Measurements from ENCODE around the gene FAM200B.
A peak's percentile ranks its signal among the peaks of the same experiment; 100 is the strongest.
"Not testable (repeated sequence)": the region's sequence is repeated elsewhere in the genome, so short reads cannot be mapped to it uniquely, and the experiment has no call there.

The FAM200B gene

GRCh38 chr4:15696866-15697265 lies 15.2 kb downstream of the FAM200B start:
- DNase-seq: no peak

- peak; percentile 89 to 93 (median 92) for DNase-seq
These were observed 21.3 kb downstream of the FAM200B start, which contains the start of gene BST1 for GRCh38 chr4:15702941-15703403. TSS of gene BST1 (plus strand) at chr4:15703065. CDS start at chr4:15703145, 80 bp downstream.

GRCh38 chr4:15703439-15703838 lies 21.8 kb downstream of the FAM200B start:
- DNase-seq: no peak

GRCh38 chr4:15704129-15704528 lies 22.5 kb downstream of the FAM200B start:
- DNase-seq: no peak

- no peak for DNase-seq
These were observed 25.2 kb downstream of the FAM200B start for GRCh38 chr4:15706646-15707362.

- no peak for DNase-seq
These were observed 25.7 kb downstream of the FAM200B start for GRCh38 chr4:15707363-15707715.

- no peak for DNase-seq
These were observed 30.1 kb downstream of the FAM200B start for GRCh38 chr4:15711762-15712161.

- no peak for DNase-seq
These were observed 30.6 kb downstream of the FAM200B start for GRCh38 chr4:15712214-15712613.

- no peak for DNase-seq
These were observed 32.5 kb downstream of the FAM200B start for GRCh38 chr4:15714141-15714540.

- DNase-seq: no peak
These were observed 33.2 kb downstream of the FAM200B start for GRCh38 chr4:15714646-15715435.

- no peak for DNase-seq
These were observed 34.5 kb downstream of the FAM200B start for GRCh38 chr4:15716115-15716514.

- no peak for DNase-seq
These were observed 35.5 kb downstream of the FAM200B start for GRCh38 chr4:15717086-15717485.

- no peak for DNase-seq
These were observed 36.2 kb downstream of the FAM200B start for GRCh38 chr4:15717657-15718416.

- no peak for DNase-seq
These were observed 36.8 kb downstream of the FAM200B start for GRCh38 chr4:15718465-15718864.

GRCh38 chr4:15718959-15719358 lies 37.3 kb downstream of the FAM200B start:
- no peak for DNase-seq

GRCh38 chr4:15719506-15719905 lies 37.9 kb downstream of the FAM200B start:
- DNase-seq: peak; percentile 67 to 74 (median 72)

GRCh38 chr4:15720851-15721250 lies 39.2 kb downstream of the FAM200B start:
- peak; percentile 29 to 70 (median 62) for DNase-seq

- DNase-seq: no peak
These were observed 44.0 kb downstream of the FAM200B start for GRCh38 chr4:15725608-15726007.

- DNase-seq: peak; percentile 44 to 80 (median 62)
These were observed 48.4 kb downstream of the FAM200B start for GRCh38 chr4:15729910-15730533.

GRCh38 chr4:15733061-15733460 lies 51.4 kb downstream of the FAM200B start:
- not testable (repeated sequence) for DNase-seq

GRCh38 chr4:15735536-15735935 lies 53.9 kb downstream of the FAM200B start:
- no peak for DNase-seq

- no peak for DNase-seq
These were observed 55.0 kb downstream of the FAM200B start for GRCh38 chr4:15736514-15737050.
